Measurements from ENCODE around the gene PDE6G. TPM values are rescaled to one million over a fixed set of nuclear protein-coding genes. Genes with fewer than 3 reads are reported as not detected.
"Not testable (repeated sequence)": the region's sequence is repeated elsewhere in the genome, so short reads cannot be mapped to it uniquely, and the experiment has no call there.

Gene PDE6G
- total RNA-seq, 1 donor from 2014 or later = not detected

DNA sequence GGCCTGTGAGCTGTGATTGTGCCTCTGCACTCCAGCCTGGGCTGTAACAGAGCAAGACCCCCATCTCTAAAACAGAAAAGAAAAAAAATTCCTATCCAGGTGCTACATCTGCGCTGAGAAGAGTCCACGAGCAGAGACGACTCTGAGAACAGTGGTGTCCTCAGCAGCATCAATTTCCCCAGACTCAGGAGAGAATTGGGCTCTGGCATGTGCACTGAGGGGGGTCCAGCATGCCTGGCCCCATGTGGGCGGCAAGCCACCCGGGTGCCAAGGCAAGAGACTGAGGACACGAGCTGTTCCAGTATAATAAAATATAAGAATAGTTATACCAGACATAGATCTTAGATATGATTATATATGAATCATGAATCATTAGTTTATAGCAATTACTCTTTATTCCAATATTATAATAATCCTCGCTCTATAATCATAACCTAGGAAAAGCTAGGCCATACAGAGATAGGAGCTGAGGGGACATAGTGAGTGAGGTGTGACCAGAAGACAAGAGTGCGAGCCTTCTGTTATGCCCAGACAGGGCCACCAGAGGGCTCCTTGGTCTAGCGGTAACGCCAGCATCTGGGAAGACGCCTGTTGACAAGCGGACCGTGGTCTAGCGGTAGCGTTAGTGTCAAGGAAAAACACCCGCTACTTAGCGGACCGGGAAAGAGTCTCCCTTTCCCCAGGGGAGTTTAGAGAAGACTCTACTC, 19.3 kb upstream of the PDE6G start:
- H3K27ac ChIP-seq; H3K4me1 ChIP-seq; intact Hi-C loops (cut with DNase I); DNase-seq (ENCODE audit: extremely low spot score in 2 of 2); H3K9me3 ChIP-seq; H3K27me3 ChIP-seq; H3K4me3 ChIP-seq: not testable (repeated sequence)
- H3K36me3 ChIP-seq = peaks cover 0 to 27% of the 10 kb centered on the region in 2 donors
- TF ChIP-seq, protein P1, sequence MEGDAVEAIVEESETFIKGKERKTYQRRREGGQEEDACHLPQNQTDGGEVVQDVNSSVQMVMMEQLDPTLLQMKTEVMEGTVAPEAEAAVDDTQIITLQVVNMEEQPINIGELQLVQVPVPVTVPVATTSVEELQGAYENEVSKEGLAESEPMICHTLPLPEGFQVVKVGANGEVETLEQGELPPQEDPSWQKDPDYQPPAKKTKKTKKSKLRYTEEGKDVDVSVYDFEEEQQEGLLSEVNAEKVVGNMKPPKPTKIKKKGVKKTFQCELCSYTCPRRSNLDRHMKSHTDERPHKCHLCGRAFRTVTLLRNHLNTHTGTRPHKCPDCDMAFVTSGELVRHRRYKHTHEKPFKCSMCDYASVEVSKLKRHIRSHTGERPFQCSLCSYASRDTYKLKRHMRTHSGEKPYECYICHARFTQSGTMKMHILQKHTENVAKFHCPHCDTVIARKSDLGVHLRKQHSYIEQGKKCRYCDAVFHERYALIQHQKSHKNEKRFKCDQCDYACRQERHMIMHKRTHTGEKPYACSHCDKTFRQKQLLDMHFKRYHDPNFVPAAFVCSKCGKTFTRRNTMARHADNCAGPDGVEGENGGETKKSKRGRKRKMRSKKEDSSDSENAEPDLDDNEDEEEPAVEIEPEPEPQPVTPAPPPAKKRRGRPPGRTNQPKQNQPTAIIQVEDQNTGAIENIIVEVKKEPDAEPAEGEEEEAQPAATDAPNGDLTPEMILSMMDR (IDR thresholded peaks at IDR 0.05) = peak in 2 of 3 experiments; percentile 8 to 45

DNA sequence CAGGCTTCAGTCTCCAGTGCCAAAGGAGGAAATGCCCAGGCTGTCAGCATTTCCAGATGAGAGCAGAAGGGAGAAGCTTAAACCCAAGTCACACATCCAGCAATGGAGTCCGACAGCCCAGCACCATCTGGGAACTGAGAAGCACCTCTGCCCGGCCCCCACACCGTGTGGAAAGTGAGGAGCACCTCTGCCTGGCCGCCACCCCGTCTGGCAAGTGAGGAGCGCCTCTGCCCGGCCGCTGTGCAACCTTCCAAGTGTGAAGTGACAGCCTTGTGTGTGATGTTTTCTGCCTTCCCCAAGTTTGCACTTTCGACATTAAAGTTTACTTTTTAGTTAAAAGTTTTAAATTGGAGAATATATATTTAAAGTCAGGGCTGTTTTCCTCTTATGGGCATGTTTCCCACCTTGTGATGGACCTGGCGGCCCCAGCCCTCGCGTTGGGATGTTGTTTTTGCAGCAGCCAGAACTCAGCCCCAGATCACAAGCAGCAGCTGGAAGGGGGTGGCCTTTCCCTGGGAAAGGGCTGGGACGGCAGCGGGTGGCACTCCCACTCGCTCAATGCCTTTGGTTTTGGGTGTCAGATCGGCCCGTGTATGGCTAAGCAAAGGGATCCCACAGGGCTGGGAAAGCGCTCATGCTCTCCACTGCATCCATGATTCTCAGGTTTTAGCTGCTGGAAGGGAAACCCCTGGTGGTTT, 17.4 kb upstream of the PDE6G start:
- H3K27ac ChIP-seq = no peak overlapping the region
- H3K4me3 ChIP-seq = no peak overlapping the region
- intact Hi-C loops (cut with DNase I) = no loop called here
- TF ChIP-seq, protein P1 (IDR thresholded peaks at IDR 0.05) = no peak
- TF ChIP-seq POLR2A (IDR thresholded peaks at IDR 0.05) (no peak), POLR2AphosphoS5 (IDR thresholded peaks at IDR 0.05; ENCODE audit: insufficient read depth in 1 of 2, low read depth in 1 of 2) (no peak)
- no peaks in the 10 kb centered on the region for H3K4me1 ChIP-seq
- no peak for DNase-seq (ENCODE audit: extremely low spot score in 2 of 2)
- peaks cover 0 to 44% of the 10 kb centered on the region in 2 donors for H3K36me3 ChIP-seq
- H3K27me3 ChIP-seq = no peaks in the 10 kb centered on the region
- H3K9me3 ChIP-seq = no peaks in the 10 kb centered on the region

DNA sequence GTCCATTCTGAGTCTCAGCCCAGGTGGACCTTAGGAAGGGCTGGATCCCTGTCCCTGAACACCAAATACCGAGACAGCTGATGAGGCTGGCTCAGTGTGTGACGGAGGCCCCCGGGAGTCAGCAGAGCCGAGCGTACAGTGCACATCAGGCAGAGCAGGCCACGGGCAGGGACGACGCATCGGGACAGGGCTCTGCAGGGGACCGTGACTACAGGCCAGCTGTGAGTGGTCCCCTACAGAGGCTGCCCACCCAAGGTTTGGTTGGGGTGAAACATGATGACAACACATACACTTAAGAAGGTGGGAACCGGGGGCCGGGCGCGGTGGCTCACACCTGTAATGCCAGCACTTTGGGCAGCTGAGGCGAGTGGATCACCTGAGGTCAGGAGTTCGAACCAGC, 16.6 kb upstream of the PDE6G start:
- no peaks in the 10 kb centered on the region for H3K9me3 ChIP-seq
- TF ChIP-seq, protein P1 (IDR thresholded peaks at IDR 0.05) = no peak
- no peak for TF ChIP-seq POLR2AphosphoS5 (IDR thresholded peaks at IDR 0.05; ENCODE audit: insufficient read depth in 1 of 2, low read depth in 1 of 2)
- no peak for TF ChIP-seq POLR2A (IDR thresholded peaks at IDR 0.05)
- H3K4me1 ChIP-seq = peaks cover 4% of the 10 kb centered on the region
- H3K4me3 ChIP-seq = no peak overlapping the region
- H3K27me3 ChIP-seq = no peaks in the 10 kb centered on the region
- no peak overlapping the region for H3K27ac ChIP-seq
- intact Hi-C loops (cut with DNase I) = no loop called here
- H3K36me3 ChIP-seq = peaks cover 0 to 44% of the 10 kb centered on the region in 2 donors
- DNase-seq (ENCODE audit: extremely low spot score in 2 of 2) = no peak

DNA sequence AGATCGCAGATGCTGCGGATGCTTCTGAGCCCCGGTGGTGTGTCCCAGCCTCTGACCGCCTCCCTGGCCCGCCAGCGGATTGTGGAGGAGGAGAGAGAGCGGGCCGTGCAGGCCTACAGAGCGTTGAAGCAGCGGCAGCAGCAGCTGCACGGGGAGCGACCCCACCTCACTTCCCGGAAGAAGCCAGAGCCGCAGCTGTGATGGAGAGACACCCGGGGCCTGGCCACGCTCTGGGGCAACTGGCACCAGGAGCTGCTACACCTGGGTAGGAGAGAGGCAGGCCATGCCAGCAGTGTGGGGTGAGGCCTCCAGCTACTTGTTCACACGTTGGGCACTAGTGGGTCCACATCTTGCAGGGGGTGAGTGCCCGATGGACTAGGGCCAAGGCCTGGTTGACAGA, 16.2 kb upstream of the PDE6G start:
- Histone ChIP-seq H3K9me3 (no peaks in the 10 kb centered on the region), H3K36me3 (peaks cover 0 to 44% of the 10 kb centered on the region in 2 donors), H3K27ac (no peak overlapping the region), H3K4me3 (no peak overlapping the region), H3K27me3 (no peaks in the 10 kb centered on the region), H3K4me1 (peaks cover 8% of the 10 kb centered on the region)
- intact Hi-C loops (cut with DNase I) = no loop called here
- TF ChIP-seq, protein P1 (IDR thresholded peaks at IDR 0.05) = no peak
- no peak for TF ChIP-seq POLR2AphosphoS5 (IDR thresholded peaks at IDR 0.05; ENCODE audit: insufficient read depth in 1 of 2, low read depth in 1 of 2)
- TF ChIP-seq POLR2A (IDR thresholded peaks at IDR 0.05) = no peak
- no peak for DNase-seq (ENCODE audit: extremely low spot score in 2 of 2)

DNA sequence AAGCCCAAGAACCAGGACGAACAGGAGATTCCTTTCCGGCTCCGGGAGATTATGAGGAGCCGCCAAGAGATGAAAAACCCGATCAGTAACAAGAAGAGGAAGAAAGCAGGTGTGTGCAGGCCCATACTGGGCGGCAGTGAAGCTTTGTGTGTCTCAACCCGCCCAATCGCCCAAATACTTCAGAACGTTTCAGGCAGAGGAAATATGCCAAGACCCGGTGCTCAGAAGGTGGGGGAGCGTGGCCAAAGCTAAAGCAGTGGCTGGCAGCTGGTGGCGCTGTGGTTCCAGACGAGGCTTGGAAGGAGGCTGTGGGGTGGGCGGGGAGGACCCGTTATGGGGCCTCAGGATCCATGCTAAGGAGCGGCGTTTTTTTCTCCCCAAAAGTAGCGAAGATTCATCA, 11.4 kb upstream of the PDE6G start:
- Histone ChIP-seq H3K4me3 (peak overlapping the region; percentile 99), H3K27ac (no peak overlapping the region), H3K4me1 (peaks cover 29% of the 10 kb centered on the region), H3K9me3 (no peaks in the 10 kb centered on the region), H3K36me3 (peaks cover 0 to 39% of the 10 kb centered on the region in 2 donors), H3K27me3 (no peaks in the 10 kb centered on the region)
- DNase-seq (ENCODE audit: extremely low spot score in 2 of 2) = no peak
- intact Hi-C loops (cut with DNase I) = no loop called here
- TF ChIP-seq, protein P1 (IDR thresholded peaks at IDR 0.05) = no peak
- TF ChIP-seq POLR2AphosphoS5 (IDR thresholded peaks at IDR 0.05; ENCODE audit: insufficient read depth in 1 of 2, low read depth in 1 of 2) = peak in 1 of 2 donors; percentile 36
